Measurements from ENCODE around the gene MILR1.

DNA sequence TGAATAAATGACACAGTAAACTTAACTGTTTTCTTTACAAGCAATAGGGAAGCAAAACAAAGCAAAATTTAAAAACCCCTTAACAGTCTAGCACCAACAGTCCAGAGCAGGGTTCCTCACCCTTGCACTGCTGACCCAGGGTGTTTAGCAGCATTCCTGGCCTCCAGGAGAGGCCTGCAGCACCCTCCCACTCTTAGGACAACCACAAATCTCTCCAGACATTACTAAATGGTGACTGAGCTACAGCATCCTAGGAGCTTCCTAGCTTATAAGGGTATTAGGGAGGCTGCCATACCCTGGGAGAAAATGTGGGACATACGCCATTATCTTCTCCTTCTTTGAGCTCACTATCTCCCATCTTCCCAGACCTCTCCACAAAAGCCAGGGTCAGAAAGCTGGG lies 32.0 kb downstream of the MILR1 start:
- TF ChIP-seq, protein P1, sequence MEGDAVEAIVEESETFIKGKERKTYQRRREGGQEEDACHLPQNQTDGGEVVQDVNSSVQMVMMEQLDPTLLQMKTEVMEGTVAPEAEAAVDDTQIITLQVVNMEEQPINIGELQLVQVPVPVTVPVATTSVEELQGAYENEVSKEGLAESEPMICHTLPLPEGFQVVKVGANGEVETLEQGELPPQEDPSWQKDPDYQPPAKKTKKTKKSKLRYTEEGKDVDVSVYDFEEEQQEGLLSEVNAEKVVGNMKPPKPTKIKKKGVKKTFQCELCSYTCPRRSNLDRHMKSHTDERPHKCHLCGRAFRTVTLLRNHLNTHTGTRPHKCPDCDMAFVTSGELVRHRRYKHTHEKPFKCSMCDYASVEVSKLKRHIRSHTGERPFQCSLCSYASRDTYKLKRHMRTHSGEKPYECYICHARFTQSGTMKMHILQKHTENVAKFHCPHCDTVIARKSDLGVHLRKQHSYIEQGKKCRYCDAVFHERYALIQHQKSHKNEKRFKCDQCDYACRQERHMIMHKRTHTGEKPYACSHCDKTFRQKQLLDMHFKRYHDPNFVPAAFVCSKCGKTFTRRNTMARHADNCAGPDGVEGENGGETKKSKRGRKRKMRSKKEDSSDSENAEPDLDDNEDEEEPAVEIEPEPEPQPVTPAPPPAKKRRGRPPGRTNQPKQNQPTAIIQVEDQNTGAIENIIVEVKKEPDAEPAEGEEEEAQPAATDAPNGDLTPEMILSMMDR (IDR thresholded peaks at IDR 0.05; ENCODE audit: insufficient read depth, low read length, poor library complexity, severe bottlenecking), result no peak
- TF ChIP-seq EZH2phosphoT487 (conservative IDR thresholded peaks at IDR 0.05; ENCODE audit: low read length), result no peak

Data from SU-DHL-6 (cell line).